VCaP (cell line): ENCODE data around the gene PDE4D.

Experiments
- H3K27ac ChIP-seq: fragments of 450-650 bp; 2 replicates; pipeline ENCODE4 v1.5.1; 2017
- TF ChIP-seq, protein P1 (sequence below): fragments of 450-650 bp; conservative IDR thresholded peaks from 2 replicates; pipeline ENCODE4 v1.5.1; 2017; ENCODE audit warnings: mild to moderate bottlenecking, moderate library complexity

The PDE4D gene

DNA sequence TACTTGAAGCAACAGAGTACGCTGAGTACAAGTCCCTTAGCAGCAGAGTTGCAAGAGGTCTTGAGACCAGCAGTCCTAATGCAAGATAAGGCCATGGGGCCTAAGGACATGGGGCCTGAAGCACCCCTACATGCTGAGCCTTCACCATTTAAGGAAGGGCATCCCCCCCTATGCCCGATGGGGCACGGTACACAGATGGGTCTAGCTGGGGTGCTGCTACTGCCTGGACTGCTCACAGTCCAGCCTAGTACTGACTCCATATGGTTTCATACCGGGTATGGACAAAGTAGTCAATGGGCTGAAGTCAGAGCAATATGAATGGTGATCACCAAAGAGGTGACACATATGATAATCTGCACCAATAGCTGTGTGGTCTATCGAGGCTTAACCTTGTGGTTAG lies 178.3 kb downstream of the PDE4D start:
- H3K27ac ChIP-seq: no peak overlapping the region
- TF ChIP-seq, protein P1, sequence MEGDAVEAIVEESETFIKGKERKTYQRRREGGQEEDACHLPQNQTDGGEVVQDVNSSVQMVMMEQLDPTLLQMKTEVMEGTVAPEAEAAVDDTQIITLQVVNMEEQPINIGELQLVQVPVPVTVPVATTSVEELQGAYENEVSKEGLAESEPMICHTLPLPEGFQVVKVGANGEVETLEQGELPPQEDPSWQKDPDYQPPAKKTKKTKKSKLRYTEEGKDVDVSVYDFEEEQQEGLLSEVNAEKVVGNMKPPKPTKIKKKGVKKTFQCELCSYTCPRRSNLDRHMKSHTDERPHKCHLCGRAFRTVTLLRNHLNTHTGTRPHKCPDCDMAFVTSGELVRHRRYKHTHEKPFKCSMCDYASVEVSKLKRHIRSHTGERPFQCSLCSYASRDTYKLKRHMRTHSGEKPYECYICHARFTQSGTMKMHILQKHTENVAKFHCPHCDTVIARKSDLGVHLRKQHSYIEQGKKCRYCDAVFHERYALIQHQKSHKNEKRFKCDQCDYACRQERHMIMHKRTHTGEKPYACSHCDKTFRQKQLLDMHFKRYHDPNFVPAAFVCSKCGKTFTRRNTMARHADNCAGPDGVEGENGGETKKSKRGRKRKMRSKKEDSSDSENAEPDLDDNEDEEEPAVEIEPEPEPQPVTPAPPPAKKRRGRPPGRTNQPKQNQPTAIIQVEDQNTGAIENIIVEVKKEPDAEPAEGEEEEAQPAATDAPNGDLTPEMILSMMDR: no peak

DNA sequence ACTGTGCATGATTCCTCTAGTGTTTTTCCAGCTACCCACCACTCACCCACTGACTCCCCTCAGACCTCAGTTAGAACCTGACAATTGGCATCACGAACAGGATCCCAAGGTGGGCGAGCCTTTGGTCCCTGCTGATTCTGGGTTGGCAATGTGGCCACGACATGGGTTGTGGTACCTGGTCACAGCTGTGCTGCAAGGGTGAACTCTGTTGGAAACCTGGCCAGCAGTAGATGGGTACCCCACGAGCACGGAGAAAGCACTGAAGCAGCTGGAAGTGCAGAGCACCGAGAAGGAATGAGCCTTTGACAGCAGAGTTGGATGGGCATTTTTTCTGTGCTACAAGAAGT lies 180.1 kb downstream of the PDE4D start:
- no peak overlapping the region for H3K27ac ChIP-seq

DNA sequence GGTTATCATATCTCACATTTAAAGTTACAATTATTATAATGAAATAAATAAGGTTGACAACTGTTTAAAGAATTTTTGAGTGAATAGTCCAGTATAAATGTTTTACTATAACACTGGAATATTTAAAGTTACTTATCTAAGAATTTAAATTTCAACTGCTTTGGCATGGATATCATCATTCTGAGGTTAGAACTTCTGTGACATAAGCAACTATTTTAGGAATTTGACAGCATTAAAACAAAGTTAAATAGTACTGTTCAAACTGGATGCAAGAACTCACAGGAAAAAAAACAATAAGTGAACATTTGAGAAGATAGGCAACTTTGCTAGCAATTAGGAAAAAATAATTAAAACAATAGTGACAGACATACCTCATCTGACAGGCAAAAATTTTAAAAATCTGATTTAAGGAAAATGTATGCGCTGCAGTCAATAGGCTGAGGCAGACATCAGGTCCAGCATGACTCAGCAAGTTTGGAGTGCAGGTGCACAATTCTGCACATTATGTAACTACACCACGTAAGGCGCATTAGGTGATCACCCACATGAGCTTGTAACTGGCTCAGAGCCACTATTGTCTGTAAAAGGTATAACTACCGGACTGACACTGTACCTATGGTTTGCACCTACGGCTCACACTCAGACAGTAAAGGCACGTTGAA lies 180.6 kb downstream of the PDE4D start:
- no peak overlapping the region for H3K27ac ChIP-seq
- TF ChIP-seq, protein P1: no peak

More for the DNA sequence above, 180.1 kb downstream of the PDE4D start:
- TF ChIP-seq, protein P1: no peak

DNA sequence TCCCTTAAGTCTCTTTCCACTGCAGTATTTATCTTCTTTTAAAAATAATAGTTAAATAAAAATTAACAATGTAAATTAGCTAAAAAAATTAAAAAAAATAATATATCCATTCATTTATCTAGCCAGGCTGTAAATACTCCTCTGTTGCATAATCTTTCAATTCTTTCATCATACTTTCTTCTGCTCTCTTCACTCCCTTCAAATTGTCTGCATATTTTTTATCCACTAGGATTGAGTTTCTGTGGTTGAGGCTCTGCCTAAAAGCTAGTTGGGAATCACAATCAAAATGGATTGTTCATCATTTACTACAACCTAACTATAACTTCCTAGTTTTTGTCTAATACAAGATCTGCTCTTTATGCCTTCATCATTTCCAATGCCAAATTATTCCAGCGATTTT lies 182.2 kb downstream of the PDE4D start:
- TF ChIP-seq, protein P1: no peak
- H3K27ac ChIP-seq: no peak overlapping the region

DNA sequence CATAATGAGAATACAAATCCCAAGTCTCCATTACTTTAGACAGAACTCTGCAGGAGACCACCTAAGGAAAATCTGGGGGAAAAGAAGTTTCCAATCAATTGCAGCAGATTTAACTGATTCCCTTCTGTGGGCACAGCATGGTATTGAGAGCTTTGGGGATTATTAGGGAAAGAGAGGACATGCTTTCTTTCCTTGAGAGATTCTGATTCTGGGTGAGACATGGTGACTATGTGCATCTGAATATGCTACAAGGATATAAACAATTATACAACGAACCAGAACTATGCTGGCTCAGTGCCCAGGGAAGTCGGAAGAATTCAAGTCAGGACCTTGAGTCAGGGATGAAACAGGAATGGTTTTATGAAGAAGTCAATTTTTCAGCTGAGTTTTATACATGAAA lies 183.7 kb downstream of the PDE4D start:
- TF ChIP-seq, protein P1: no peak
- no peak overlapping the region for H3K27ac ChIP-seq

DNA sequence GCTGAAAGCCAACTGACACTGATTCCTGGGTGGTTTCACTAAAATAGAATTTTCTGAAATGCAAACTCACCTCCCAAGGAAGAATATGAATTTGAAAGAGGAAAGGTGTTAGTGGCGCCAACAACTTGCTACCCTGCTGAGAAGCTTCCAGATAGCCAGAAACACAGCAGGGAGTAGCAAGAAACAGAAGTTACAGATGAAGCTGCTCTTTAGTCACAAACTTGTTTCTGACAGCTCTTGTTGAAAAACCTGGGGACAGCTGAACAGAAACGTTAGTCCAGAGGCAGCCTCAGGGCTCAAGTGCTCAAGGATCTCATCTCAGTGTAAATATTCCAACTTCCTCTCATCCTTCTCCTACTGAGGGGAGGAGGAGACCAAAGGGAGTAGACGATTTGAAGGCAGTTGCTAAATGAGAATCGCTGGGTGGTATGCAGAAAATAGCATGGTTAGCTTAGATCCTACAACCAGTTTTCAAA lies 184.1 kb downstream of the PDE4D start:
- H3K27ac ChIP-seq: no peak overlapping the region
- TF ChIP-seq, protein P1: no peak

DNA sequence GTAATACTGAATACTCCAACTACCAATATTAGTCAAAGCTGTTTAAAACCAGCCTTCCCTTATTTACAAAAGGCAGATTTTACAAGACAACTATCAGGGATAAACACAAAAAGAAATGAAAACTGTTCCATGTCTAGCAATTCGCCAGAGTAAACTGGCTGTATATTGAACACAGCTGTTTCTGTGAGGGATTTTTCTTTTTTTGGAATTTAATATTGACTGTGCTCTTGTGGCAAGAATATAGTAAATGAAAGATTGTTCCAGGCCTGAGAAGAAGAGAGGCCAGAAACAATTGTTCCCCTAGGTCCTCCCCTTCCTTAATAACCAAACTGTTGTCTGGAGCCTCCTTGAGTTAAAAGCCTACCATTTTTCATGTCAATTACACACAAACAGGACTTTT lies 188.6 kb downstream of the PDE4D start:
- no peak overlapping the region for H3K27ac ChIP-seq
- TF ChIP-seq, protein P1: no peak
